HepG2 (cell line): ENCODE data around the gene TMEM131. TPM values are rescaled to one million over a fixed set of nuclear protein-coding genes. Genes with fewer than 3 reads are reported as not detected.

ENCODE experiments used
- ATAC-seq: fragments of 200-7000 bp; cut with Tn5 transposase; 3 replicates; pipeline ENCODE4 v1.9.1; 2020; ENCODE audit warnings: mild to moderate bottlenecking, moderate library complexity
- BruUV-seq: library from RNA; stranded (reverse); fragments of 400-500 nt; replicated peaks from 2 replicates; lab custom pipeline; 2021; lab: Mats Ljungman, UMichigan
- CTCF ChIA-PET: fragments of 300-600 bp; formaldehyde crosslinking; extraction: SDS; loops from one replicate; lab custom pipeline; 2021; ENCODE audit warnings: low total read pairs, inconsistent platforms, low intra/inter-chr PET ratio; lab: Yijun Ruan, JAX
- POLR2A ChIA-PET: fragments of 350-600 bp; sonication (Branson Sonifier 250); formaldehyde crosslinking; loops from one replicate; lab custom pipeline; 2020; ENCODE audit warnings: antibody characterized with exemption, inconsistent platforms; lab: Yijun Ruan, JAX
- DNase-seq: peaks from one replicate; pipeline ENCODE4 v3.0.0-alpha.2; 2015; ENCODE audit warnings: low spot score
- FAIRE-seq: peaks from 3 replicates; lab custom pipeline; 2011; peaks lifted over from hg19 to GRCh38; lab: Jason Lieb, UNC
- H2AFZ ChIP-seq: one replicate; pipeline ENCODE4 v1.6.1; 2011; ENCODE audit warnings: low read length, inconsistent platforms
- H3K27ac ChIP-seq: fragments of 300-600 bp; 3 replicates; pipeline ENCODE4 v1.8.0; 2011; ENCODE audit warnings: mixed run types, mild to moderate bottlenecking, mixed read lengths, low read length, inconsistent platforms; ENCODE audit not compliant: insufficient read depth; ENCODE audit errors: extremely low read length
- H3K27me3 ChIP-seq, 2 experiments: fragments of 200-600 bp in 1 of 2; 2 replicates in 1 of 2; 3 replicates in 1 of 2; pipeline versions ENCODE4 v1.6.0 to v1.8.0; 2011; ENCODE audit warnings: low read length in 2 of 2, mild to moderate bottlenecking in 2 of 2, moderate library complexity in 2 of 2, inconsistent platforms in 1 of 2; ENCODE audit not compliant: insufficient read depth in 2 of 2, control insufficient read depth in 1 of 2
- H3K36me3 ChIP-seq, 2 experiments: fragments of 200-600 bp in 1 of 2; replicated peaks in 1 of 2; 2 replicates in 1 of 2; 3 replicates in 1 of 2; pipeline versions ENCODE4 v1.5.1 to v1.8.0; 2011; ENCODE audit warnings: low read length in 2 of 2, inconsistent platforms in 1 of 2; ENCODE audit not compliant: insufficient read depth in 2 of 2, control insufficient read depth in 1 of 2
- H3K4me1 ChIP-seq: 2 replicates; pipeline ENCODE4 v1.5.1; 2012; ENCODE audit warnings: low read length, inconsistent platforms; ENCODE audit not compliant: insufficient read depth
- H3K4me2 ChIP-seq: 2 replicates; pipeline ENCODE4 v1.6.0; 2011; ENCODE audit warnings: low read depth, low read length, inconsistent platforms
- H3K4me3 ChIP-seq, 3 experiments: fragments of 200-600 bp in 1 of 3; sonication (generic), shearing (Covaris generic) in 1 of 3; replicated peaks in 1 of 3; 2 replicates each; pipeline ENCODE4 v1.5.1; 2011 to 2016; ENCODE audit warnings: low read length in 3 of 3, inconsistent platforms in 2 of 3, low read depth in 2 of 3, mild to moderate bottlenecking in 2 of 3, control low read depth in 1 of 3, mixed read lengths in 1 of 3; ENCODE audit not compliant: insufficient read depth in 1 of 3
- H3K79me2 ChIP-seq: one replicate; pipeline ENCODE4 v1.6.1; 2011; ENCODE audit warnings: low read length, inconsistent platforms; ENCODE audit not compliant: insufficient read depth
- H3K9ac ChIP-seq: 2 replicates; pipeline ENCODE4 v1.6.0; 2011; ENCODE audit warnings: mild to moderate bottlenecking, low read depth, low read length, inconsistent platforms; ENCODE audit not compliant: insufficient read depth
- H3K9me3 ChIP-seq: 2 replicates; pipeline ENCODE4 v1.5.1; 2012; ENCODE audit warnings: mild to moderate bottlenecking, low read length
- H4K20me1 ChIP-seq: 2 replicates; pipeline ENCODE4 v1.6.0; 2011; ENCODE audit warnings: inconsistent platforms, mild to moderate bottlenecking, low read length, moderate library complexity; ENCODE audit not compliant: insufficient read depth
- MXD4 ChIP-seq: IDR thresholded peaks from 2 replicates; pipeline ENCODE4 v1.6.1; 2016; ENCODE audit warnings: mild to moderate bottlenecking, missing biosample characterization, missing genetic modification reagents
- ZBTB33 ChIP-seq: sonication (generic); formaldehyde crosslinking; IDR thresholded peaks from 2 replicates; pipeline ENCODE4 v1.4.0; 2020; ENCODE audit warnings: missing genetic modification reagents
- ZFP91 ChIP-seq: sonication (generic); formaldehyde crosslinking; IDR thresholded peaks from 2 replicates; pipeline ENCODE4 v1.9.0; 2022; ENCODE audit warnings: missing genetic modification reagents, mild to moderate bottlenecking, borderline replicate concordance
- ZMYM4 ChIP-seq: sonication (generic); formaldehyde crosslinking; IDR thresholded peaks from 2 replicates; pipeline ENCODE4 v1.8.1; 2023; ENCODE audit warnings: mild to moderate bottlenecking, missing genetic modification reagents
- ZNF121 ChIP-seq: sonication (generic); formaldehyde crosslinking; IDR thresholded peaks from 2 replicates; pipeline ENCODE4 v1.5.0; 2020; ENCODE audit warnings: mild to moderate bottlenecking, missing genetic modification reagents
- ZNF256 ChIP-seq: sonication (generic); formaldehyde crosslinking; conservative IDR thresholded peaks from 2 replicates; pipeline ENCODE4 v1.4.0; 2020; ENCODE audit warnings: missing genetic modification reagents
- WGBS: methylation state at CpG from one replicate; pipeline ENCODE4 v1.1.6; 2017; ENCODE audit warnings: low lambda C conversion rate; 5-methylcytosine and 5-hydroxymethylcytosine counted together
- in situ Hi-C: cut with HindIII; loops from 2 replicates; pipeline ENCODE4 v1.10.0; 2017; ENCODE audit warnings: low pct_unique_long_range_greater_than_20kb; ENCODE audit not compliant: extremely low pct_ligation_motif_present
- intact Hi-C: fragments of 100-400 bp; cut with micrococcal nuclease; formaldehyde crosslinking; loops from one replicate; pipeline ENCODE4 v1.10.0; 2022; ENCODE audit not compliant: unreplicated experiment
- polyA plus RNA-seq, 8 experiments: library from polyadenylated mRNA; depleted of rRNA in 3 of 8; stranded (reverse) in 7 of 8; unstranded in 1 of 8; fragments of >200 nt; fragmentation: Illumina TruSeq in 4 of 8; extraction: Trizol in 4 of 8; gene quantifications; 2 replicates each; pipeline versions ENCODE4 v1.2.1 to v1.2.3, GENCODE V29; 2011 to 2016; ENCODE audit warnings: low read depth in 4 of 8, missing spikeins in 1 of 8, mixed read lengths in 1 of 8; ENCODE audit not compliant: insufficient read depth in 1 of 8
- total RNA-seq, 5 experiments: library from RNA; depleted of rRNA; stranded (reverse); fragments of >200 nt; fragmentation: Illumina TruSeq; extraction: Trizol; gene quantifications; 2 replicates each; pipeline ENCODE4 v1.2.3, GENCODE V29; 2016; ENCODE audit warnings: low read depth in 1 of 5

Gene TMEM131
- total and polyA plus RNA-seq, 2 of the 13 experiments (the other 11 are each of a cell fraction or from before 2014, with no cell fraction given) = 17.9 to 19.5 TPM

DNA sequence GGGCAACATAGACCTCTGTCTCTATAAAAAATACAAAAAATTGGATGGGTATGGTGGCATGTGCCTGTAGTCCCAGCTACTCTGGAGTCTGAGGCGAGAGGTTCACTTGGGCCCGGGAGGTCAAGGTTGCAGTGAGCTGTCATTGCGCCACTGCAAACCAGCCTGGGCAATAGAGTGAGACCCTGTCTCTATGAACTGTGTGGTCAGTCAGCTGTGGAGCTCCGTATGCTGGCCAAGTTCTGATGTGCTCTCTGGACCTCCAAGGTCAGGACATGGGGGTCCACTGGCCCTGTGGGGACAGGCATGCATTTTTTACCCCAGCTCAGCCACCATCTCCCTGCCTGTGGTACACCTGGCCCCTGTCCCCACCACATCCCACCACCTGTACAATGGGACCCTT is 71.6 kb downstream of the TMEM131 start:
- Histone ChIP-seq H3K79me2 (peaks cover 19% of the 10 kb centered on the region), H4K20me1 (no peaks in the 10 kb centered on the region), H3K4me3 (no peak overlapping the region), H3K9me3 (no peaks in the 10 kb centered on the region), H2AFZ (no peak overlapping the region), H3K27ac (no peak overlapping the region), H3K9ac (no peak overlapping the region), H3K4me2 (no peak overlapping the region), H3K4me1 (no peaks in the 10 kb centered on the region), H3K36me3 (peaks cover 6 to 20% of the 10 kb centered on the region in 2 experiments), H3K27me3 (no peaks in the 10 kb centered on the region)
- FAIRE-seq (no peak), ATAC-seq (peak; percentile 31; the same call in 2 of the 3 replicates), DNase-seq (no peak)
- BruUV-seq = no TSS peak
- TF ChIP-seq ZNF256 (CRISPR knock-in tag) (no peak), MXD4 (no peak), ZNF121 (CRISPR knock-in tag) (peak; percentile 84), ZFP91 (CRISPR knock-in tag) (peak; percentile 23; the same call in 1 of the 2 replicates), ZBTB33 (peak; percentile 23; the same call in 1 of the 2 replicates), ZMYM4 (CRISPR knock-in tag) (0 out of 2 replicates have a peak, but pooled peaks have one; percentile 27)
- POLR2A ChIA-PET = no interaction called here
- in situ Hi-C loops = no loop called here
- intact Hi-C loops = no loop called here
- WGBS = 100% methylated on average over 4 of the region's 4 CpGs
- CTCF ChIA-PET = no interaction called here
